ENCODE measurements around the gene KRT7.

KRT7 gene

DNA sequence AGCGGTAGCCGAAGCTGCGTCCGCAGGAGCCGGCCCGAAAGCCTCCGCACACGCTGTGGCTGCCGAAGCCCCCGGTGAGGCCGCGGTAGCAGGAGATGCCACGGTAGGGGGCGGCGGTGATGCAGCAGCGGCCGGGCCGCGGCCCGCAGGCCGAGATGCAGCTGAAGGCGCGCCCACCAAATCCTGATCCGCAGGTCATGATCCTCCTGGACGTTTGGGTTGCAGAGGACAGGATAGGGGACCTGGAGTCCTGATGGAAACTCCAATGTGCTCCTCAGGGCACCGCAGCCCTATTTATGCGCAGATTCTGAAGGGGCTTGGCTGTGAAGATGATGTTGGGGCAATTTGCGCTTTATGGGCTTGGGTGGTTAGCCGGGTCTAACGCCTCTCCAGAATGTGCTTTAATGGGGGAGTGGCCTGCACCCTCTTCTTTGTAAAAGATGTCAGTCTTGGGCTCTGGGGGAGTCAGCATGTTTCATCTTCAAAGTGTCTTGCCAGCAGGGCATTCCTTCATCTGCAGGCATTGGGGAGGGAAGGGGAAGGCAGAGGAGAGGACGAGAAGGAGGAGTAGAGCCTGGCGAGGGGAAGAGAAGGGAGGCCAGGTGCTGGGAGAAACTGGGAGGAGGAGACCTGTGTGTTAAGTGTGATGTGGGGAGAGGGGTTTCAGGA, 58.4 kb downstream of the KRT7 start, which contains the start of gene KRT81:
Gene KRT81 (minus strand): TSS at position 268 of the 669 bp plus-strand sequence. CDS start 69 bp downstream, at position 199.
- no peak within 1 kb of the TSS for H3K27ac Mint-ChIP-seq
- H3K27me3 Mint-ChIP-seq, result peaks cover 4% of the 10 kb centered on the region
- H3K4me3 Mint-ChIP-seq, result no peak within 1 kb of the TSS
- H3K4me1 Mint-ChIP-seq (ENCODE audit: low read depth), result peaks cover 7% of the 10 kb centered on the region
- H3K9me3 Mint-ChIP-seq, result no peaks in the 10 kb centered on the region
- no peaks in the 10 kb centered on the region for H3K36me3 Mint-ChIP-seq (ENCODE audit: low read depth)

DNA sequence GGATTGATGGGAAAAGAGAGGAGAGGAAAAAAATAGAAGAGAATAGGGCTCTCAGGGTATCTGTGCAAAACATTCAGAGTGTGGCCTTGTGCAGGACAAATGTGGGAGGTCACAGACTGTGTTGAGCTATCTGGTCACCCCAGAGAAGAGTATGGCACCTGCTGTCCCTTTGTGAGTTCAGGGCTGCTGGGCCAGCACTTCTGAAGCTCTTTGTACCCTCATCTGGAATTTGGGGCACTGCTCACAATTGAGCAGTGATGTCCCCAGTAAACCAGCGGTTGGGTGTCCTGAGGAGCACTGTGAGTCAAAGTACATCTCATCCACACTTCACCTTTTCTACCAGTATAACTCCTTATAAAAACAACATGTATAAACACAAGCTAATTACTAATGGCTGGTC, 60.9 kb downstream of the KRT7 start:
- no peak overlapping the region for H3K4me3 Mint-ChIP-seq
- H3K27me3 Mint-ChIP-seq, result peaks cover 5% of the 10 kb centered on the region
- H3K36me3 Mint-ChIP-seq (ENCODE audit: low read depth), result no peaks in the 10 kb centered on the region

DNA sequence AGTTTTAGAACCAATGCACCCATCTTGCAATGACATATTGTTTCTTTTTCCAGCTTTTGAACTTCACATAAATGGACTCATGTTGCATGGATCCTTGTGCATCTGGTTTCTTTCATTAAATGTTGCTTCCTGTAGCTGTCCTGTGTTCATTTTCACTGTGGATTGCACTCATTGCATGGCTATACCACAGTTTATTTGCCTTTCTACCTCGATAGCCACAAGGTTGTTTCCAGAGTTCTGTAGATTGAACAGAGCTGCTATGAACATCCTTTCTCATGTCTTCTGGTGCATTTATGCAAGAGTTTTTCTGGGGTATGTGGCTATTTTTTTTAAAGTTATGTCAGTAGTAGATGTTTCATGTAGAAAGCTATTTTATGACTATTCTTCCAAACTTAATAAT, 61.8 kb downstream of the KRT7 start:
- Mint-ChIP-seq H3K27ac (no peak overlapping the region), H3K36me3 (ENCODE audit: low read depth) (no peaks in the 10 kb centered on the region), H3K4me3 (no peak overlapping the region), H3K27me3 (peaks cover 12% of the 10 kb centered on the region), H3K9me3 (no peaks in the 10 kb centered on the region), H3K4me1 (ENCODE audit: low read depth) (no peaks in the 10 kb centered on the region)

More for the DNA sequence above, 60.9 kb downstream of the KRT7 start:
- no peaks in the 10 kb centered on the region for H3K9me3 Mint-ChIP-seq
- no peak overlapping the region for H3K27ac Mint-ChIP-seq
- H3K4me1 Mint-ChIP-seq (ENCODE audit: low read depth), result no peaks in the 10 kb centered on the region

DNA sequence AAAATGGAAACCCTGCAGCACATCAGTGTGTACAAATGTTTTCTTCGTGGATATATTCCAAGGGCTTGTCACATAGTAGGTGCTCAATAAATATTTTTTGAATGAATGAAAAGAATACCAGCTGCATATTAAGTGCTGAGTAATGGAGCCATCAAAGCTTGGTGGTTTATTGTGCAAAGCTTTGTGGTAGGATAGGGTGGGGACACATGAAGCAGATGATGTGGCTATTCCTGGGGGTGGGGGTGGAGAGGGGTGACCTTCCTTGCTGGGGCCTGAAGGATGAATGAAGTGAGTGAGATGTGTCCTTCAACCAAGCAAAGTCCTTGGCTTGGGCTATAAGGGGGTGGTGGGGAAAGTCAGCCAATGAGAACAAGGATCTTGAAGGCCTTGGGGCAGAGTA, 62.6 kb downstream of the KRT7 start:
- Mint-ChIP-seq H3K9me3 (no peaks in the 10 kb centered on the region), H3K4me3 (no peak overlapping the region), H3K27me3 (peaks cover 12% of the 10 kb centered on the region), H3K27ac (no peak overlapping the region), H3K36me3 (ENCODE audit: low read depth) (no peaks in the 10 kb centered on the region), H3K4me1 (ENCODE audit: low read depth) (no peaks in the 10 kb centered on the region)

GRCh38 chr12:52296572-52297215, 63.7 kb downstream of the KRT7 start:
- no peaks in the 10 kb centered on the region for H3K36me3 Mint-ChIP-seq (ENCODE audit: low read depth)
- no peak overlapping the region for H3K4me3 Mint-ChIP-seq
- no peaks in the 10 kb centered on the region for H3K4me1 Mint-ChIP-seq (ENCODE audit: low read depth)
- no peak overlapping the region for H3K27ac Mint-ChIP-seq
- H3K9me3 Mint-ChIP-seq, result no peaks in the 10 kb centered on the region
- peaks cover 9% of the 10 kb centered on the region for H3K27me3 Mint-ChIP-seq
